ENCODE results near the gene RPEL1.
"Not testable (repeated sequence)": the region's sequence is repeated elsewhere in the genome, so short reads cannot be mapped to it uniquely, and the experiment has no call there.

Gene RPEL1

DNA sequence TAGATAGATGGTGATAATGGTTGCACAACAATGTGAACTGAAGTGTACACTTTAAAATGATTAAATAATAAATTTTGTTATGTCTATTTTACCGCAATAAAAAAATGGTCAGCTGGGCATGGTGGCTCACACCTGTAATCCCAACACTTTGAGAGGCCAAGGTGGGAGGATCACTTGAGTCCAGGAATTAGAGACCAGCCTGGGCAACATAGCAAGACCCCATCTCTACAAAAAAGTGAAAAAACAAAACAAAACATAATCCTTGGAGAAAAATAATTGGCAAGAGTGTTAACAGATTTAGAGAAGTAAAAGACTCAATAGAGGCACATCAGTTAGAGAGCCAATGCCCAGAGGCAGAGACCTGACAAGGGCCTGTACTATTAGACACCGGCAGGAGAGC is 9.9 kb upstream of the RPEL1 start:
- no peak for DNase-seq

DNA sequence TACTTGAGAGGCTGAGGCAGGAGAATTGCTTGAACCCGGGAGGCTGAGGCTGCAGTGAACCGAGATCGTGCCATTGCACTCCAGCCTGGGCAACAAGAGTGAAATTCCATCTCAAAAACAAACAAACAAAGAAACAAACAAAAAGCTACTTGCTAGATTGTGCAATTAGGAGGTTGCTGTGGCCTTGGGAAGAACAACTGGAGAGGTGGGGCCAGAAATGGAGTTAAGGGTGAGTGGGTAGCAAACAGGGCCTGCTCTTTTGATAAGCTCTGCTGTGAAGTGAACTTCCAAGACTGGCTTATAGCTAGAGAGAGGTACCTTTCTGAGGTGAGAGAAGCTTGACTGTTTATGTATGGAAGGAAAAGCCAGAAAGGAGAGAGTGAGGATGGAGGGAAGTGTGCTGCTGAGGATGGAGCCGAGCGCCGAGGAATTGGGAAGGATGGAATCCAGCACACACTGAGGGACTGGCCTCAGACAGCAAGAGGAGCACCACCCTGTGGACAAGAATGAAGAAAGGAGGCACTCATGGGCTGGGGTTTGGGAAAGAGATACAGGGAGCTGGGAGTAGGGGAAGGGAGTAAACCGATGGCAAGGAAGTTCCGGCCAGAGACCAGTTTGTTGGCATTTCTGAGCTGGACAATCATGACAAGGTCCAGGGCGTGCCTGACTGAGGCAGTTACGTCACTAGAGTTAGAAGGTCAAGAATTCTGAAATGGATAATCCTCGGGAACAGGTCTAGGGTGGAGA is 7.0 kb upstream of the RPEL1 start:
- DNase-seq: no peak

DNA sequence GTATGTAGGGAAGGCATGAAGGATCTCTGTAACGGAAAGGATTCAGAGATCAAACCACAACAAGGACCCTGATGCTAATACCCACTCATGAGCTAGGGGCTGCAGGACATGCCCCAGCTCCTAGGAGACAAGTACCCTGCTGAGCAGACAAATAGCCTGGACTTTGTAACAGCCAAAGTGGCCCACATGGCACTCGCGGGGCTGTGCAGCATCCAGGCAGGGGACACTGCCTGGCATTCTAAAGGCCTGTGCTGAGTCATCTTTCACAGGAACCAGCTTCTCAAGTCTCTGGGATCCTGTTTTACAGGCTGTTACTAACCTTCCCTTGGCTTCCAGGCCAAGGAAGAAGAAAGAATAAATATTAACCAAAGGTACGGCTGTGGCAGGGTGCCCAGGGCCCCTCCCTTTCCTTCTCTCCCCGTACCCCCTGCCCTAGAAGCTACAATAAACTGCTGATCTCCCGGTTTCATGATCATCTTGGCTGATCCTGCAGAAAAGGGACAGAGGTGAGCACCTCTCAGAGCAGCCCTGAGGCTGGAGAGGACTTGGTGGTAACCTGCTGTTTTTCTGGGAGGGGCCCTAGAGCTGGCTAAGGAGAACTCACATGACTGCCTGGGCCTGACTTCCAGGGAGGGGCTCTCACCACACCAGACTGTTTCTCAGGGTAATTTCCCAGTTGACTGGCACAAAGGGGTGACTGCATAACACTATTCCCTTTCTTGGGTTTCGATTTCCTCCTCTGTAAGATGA is 4.2 kb upstream of the RPEL1 start:
- no peak for DNase-seq

DNA sequence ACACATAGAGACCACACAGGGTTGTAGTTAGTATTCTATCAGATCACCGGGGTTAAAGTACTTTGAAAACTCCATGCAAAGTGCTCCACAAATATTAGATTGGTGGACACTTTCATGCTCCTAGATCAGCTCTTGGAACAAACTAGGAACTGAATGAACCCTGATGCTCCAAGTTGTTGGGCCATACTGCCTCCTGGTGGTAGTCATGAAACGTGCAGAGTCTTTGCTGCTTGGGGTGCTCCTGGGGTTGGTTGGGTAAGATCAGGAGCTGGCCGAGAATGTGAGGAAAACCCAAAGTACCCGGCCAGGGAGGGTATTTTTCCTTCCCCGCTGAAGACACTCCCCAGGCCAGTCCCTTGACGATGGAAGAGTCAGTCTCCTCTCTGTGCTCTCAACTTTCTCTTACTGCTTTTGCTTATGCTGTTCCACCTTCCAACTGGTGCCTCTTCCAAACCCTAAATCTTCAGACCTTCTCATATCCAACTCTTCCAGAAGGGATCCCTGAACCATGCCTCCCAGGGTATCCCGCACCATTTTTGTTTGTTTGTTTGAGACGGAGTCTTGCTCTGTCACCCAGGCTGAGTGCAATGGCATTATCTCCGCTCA is 918 bp upstream of the RPEL1 start:
- no peak for DNase-seq

DNA sequence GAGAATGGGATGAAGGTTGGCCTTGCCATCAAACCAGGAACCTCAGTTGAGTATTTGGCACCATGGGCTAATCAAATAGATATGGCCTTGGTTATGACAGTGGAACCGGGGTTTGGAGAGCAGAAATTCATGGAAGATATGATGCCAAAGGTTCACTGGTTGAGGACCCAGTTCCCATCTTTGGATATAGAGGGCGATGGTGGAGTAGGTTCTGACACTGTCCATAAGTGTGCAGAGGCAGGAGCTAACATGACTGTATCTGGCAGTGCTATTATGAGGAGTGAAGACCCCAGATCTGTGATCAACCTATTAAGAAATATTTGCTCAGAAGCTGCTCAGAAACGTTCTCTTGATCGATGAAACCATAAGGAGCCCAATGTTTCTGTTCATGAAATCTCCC is 637 bp downstream of the RPEL1 start:
- DNase-seq: no peak

DNA sequence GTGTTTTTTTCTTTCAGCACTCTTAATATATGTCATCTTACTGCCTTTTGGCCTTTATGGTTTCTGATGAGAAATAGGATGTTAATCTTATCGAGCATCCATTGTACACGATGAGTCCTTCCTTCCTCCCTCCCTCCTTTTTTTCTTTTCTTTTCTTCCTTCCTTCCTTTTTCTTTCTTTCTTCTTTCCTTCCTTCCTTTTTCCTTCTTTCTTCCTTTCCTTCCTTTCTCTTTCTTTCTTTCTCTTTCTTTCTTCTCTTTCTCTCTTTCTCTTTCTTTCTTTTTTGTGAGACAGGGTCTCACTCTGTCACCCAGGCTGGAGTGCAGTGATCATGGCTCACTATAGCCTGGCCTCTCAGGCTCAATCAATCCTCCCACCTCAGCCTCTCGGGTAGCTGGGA is 8.4 kb downstream of the RPEL1 start:
- DNase-seq: no peak

DNA sequence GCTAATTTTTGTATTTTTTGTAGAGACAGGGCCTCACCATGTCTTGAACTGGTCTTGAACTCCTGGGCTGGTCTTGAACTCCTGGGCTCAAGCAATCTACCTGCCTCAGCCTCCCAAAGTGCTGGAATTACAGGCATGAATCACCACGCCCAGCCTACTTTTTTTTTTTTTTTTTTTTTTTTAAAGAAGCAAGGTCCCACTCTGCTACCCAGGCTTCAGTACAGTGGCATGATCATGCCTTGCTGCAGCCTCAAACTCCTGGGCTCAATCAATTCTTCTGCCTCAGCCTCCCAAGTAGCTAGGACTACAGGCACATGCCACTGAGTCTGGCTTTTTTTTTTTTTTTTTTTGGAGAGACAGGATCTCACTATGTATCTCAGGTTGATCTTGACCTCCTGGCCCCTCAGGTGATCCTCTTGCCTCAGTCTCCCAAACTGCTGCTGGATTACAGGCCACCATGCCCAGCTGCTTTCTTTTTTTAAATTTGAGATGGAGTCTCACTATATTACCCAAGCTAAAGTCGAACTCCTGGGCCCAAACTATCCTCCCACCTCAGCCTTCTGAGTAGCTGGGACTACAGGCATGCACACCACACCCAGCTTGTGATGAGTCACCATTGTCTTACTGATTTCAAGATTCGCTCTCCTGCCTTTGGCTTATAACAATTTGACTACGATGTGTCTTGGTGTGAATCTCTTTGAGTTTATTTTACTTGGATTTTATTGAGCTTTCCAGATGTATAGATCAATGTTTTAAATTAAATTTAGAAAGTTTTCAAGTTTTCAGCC is 9.0 kb downstream of the RPEL1 start:
- DNase-seq: no peak

DNA sequence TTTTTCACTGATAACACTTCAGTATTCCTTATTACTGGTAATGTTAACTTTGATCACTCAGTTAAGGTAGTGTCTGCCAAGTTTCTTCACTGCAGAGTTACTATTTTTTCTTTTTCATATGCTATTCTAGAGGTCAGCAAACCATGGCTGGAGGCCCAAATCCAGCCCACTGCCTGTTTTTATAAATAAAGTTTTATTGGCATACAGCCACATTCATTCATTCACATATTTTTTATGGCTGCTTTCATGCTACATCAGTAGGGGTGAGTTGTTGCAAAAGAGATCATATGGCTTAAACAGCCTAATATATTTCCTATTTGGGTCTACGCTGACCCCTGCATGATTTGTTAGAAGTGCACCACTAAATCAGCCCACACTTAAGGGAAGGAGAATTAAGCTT is 10.9 kb downstream of the RPEL1 start:
- DNase-seq: no peak

DNA sequence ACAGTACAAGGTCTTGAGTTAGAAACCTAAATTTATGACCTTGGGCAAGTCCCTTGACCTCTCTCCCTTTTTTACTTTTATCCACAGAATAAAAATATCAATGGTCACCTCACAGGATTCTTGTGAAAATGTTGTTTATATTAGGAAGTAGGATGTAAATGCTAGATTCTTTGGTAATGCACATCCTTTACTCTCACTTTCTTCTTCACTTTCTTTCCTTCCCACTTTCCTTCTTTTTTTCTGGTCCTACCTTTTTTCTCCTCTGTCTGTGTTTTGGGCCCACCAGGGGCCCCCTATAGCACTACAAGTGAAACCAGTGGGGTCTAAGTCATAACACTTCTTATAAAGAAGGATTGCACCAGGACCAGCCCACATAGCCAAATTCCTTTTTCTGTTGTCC is 12.1 kb downstream of the RPEL1 start:
- no peak for DNase-seq

DNA sequence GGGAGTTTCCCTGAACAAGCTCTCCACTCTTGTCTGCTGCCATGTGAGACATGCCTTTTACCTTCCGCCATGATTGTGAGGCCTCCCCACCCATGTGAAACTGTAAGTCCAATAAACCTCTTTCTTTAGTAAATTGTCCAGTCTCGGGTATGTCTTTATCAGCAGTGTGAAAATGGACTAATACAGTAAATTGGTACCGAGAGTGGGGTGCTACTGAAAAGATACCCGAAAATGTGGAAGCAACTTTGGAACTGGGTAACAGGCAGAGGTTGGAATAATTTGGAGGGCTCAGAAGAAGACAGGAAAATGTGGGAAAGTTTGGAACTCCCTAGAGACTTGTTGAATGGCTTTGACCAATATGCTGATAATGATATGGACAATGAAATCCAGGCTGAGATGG is 13.2 kb downstream of the RPEL1 start:
- not testable (repeated sequence) for DNase-seq

DNA sequence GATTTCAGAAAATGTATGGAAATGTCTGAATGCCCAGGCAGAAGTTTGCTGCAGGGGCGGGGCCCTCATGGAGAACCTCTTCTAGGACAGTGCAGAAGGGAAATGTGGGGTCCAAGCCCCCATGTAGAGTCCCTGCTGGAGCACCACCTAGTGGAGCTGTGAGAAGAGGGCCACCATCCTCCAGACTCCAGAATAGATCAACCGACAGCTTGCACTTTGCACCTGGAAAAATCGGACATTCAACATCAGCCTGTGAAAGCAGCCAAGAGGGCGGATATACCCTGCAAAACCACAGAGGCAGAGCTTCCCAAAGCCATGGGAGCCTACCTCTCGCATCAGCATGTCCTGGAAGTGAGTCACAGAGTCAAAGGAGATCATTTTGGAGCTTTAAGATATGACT is 14.3 kb downstream of the RPEL1 start:
- DNase-seq: no peak

DNA sequence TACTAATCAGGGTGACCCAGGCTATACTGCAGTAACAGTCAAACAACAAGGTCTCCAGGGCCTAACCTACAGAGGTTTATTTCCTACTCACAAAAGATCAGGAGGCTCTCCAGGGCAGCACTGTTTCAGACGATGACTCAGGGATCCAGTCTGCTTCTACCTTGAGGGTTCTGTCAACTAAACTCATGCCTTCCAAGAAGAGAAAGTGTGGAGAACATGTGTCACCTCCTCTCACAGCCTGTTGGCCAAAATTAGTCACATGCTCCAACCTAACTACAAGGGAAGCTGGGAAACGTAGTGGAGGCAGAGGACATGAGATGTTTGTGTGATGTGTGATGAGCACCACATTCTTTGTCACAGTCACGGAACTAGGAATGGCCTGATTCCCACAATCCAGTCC is 16.5 kb downstream of the RPEL1 start:
- no peak for DNase-seq

DNA sequence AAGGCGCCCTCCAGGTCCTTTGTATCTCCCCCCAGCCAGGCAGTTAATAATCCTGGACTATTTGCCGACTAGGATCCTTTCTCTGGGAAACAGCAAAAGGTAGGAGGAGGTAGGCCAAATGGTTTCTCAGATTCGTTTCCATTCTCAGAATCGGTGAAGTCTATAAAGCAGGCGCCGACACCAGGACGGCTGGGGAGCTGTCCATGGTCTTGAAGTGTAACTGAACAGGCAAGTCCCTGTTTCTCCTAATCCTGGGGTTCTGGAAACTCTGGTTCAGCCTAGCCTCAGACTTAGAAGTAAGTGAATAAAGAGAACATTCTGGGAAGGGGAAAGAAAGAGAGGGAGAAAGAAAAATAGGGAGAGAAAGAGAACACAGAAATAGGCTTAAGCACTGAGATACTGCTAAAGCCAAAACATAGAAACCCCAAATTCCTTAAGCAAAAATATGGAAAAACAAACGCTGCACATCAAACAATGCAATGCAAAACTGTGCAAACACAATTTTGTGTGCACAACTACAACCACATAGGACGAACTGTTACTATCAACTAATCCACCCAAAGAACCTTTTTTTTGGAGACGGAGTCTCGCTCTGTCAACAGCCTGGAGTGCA is 20.1 kb downstream of the RPEL1 start:
- no peak for DNase-seq

DNA sequence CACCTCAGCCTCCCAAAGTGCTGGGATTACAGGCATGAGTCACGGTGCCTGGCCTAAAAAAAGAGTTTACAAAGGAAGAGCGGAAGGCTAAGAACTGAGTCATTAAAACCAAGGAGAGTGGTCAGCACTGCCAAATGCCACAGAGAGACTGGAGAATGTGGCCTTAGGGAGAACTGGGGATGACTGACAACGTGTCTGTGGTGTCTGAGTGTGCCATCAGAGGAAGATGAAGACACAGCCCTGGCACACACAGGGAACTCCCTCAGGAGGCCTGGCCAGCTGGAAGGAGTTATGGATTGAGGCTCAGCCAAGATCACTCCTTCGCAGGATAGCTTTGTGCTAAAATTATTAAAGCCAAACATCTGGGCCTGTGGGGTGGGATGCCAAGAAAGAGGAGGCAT is 27.4 kb downstream of the RPEL1 start:
- DNase-seq: peak; percentile 38

DNA sequence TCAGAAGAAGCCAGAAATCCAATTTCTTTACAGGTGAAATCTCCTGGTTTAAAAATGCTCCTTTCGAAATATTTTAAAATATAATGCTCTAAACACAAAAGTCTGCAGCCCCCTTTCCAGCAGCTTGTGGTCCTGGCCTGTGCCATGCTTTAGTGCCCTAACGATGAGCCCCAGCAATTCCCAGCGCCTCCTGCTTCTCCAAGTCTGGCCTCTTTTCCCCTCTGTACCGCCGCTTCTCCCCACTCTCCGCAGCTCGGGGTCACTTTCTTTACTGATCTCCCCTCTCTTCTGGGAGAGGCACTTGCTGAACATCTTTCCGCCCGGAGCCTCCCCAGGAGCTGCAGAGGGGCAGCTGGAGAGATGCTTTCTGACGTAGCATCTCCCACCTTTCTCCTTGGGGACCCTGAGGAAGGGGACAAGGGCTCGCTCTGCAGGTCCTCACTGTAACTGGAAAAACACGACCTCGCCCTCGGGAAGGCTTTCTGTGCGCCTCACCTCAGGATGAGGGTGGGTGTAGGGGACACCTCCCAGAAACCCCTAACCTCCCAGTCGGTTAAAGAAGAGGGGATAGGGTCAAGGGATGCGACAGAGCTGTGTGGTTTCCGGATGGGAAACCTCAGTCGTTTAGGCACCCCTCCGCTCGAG is 30.7 kb downstream of the RPEL1 start:
- no peak for DNase-seq

DNA sequence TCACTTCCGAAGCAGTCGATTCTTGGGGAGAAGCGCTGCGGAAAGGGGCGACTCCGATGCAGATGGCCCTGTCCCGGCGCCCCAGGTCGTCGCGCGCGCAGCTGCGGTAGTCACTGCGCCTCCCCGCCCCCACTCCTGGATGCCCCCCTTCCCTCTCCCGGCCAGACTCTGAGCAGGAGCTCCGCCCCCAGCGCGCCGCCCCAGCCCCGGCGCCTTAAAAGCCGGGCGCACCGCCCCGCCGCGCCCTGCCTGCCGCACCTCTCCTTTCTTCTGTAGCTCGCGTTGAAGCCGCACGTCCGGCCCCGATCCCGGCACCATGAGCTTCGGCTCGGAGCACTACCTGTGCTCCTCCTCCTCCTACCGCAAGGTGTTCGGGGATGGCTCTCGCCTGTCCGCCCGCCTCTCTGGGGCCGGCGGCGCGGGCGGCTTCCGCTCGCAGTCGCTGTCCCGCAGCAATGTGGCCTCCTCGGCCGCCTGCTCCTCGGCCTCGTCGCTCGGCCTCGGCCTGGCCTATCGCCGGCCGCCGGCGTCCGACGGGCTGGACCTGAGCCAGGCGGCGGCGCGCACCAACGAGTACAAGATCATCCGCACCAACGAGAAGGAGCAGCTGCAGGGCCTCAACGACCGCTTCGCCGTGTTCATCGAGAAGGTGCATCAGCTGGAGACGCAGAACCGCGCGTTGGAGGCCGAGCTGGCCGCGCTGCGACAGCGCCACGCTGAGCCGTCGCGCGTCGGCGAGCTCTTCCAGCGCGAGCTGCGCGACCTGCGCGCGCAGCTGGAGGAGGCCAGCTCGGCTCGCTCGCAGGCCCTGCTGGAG is 31.4 kb downstream of the RPEL1 start, which contains the start of gene INA:
TSS of gene INA (plus strand) at position 243 of the 817 bp plus-strand sequence. CDS start at position 317, 74 bp downstream.
- DNase-seq: no peak

DNA sequence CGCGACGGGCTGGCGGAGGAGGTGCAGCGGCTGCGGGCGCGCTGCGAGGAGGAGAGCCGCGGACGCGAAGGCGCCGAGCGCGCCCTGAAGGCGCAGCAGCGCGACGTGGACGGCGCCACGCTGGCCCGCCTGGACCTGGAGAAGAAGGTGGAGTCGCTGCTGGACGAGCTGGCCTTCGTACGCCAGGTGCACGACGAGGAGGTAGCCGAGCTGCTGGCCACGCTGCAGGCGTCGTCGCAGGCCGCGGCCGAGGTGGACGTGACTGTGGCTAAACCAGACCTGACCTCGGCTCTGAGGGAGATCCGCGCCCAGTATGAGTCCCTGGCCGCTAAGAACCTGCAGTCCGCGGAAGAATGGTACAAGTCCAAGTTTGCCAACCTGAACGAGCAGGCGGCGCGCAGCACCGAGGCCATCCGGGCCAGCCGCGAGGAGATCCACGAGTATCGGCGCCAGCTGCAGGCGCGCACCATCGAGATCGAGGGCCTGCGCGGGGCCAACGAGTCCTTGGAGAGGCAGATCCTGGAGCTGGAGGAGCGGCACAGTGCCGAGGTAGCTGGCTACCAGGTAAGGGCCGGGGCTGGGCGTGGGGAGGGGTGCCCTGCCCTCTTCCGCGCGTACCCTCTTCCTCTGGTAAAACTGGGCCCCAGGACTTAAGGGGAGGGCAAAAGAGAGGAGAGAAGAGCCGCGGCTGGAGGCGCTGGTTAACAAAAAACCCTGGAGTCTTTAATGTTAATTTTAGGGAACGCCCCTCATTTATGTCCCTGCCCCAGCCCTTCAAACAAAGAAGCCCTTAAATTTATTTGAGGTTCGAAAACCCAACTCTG is 32.2 kb downstream of the RPEL1 start:
- no peak for DNase-seq

DNA sequence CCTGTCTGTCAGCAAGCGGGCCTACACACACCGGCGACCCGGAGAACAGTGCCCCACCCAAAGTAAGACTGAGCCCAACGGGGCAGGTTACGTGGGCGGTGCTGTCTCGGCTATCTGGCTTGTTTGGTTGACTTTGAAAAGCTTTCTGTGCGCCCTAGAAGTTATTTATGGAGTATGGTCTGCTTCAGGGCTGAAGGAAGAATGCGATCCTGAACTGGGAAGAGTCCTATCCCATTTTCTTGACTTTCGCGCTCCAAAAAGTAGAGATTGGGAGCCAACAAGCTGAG is 32.8 kb downstream of the RPEL1 start:
- DNase-seq: no peak

DNA sequence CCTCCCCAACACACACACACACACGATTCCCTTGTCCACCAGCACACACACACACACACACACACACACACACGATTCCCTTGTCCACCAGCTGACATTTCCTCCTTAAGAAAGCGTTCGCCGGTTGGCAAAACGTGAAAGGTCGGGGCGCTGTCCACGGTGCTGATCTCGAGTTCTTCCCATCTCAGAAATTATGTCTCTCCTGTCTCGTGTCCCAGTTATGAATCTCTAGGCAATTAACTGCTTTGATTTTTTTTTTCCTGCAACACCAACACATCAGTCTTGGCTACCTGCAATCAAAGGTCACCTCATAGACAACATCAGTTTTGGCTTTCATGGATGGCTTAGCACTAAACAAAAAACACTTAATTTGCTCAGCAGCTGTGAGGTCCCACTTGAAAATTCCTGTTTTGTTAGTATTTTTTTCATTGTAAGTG is 33.2 kb downstream of the RPEL1 start:
- DNase-seq: no peak

DNA sequence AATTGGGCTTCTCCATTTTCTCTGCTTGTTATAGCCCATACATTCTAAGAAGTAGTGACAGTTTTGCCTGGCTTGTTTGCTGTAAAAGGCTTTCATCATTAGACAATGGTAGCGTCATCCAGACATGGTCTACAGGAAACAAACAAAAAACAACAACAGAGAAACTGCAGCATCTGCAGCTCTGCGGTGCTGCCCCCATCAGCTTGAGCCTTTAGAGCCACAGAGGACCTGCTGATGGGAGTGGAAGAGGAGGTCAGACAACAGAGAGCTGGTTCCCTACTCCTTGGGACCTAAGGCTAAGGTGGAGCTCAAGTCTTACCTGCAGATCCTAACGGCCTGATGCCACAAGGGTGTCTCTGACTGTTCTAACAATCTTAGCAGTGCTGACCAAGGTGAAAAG is 34.3 kb downstream of the RPEL1 start:
- no peak for DNase-seq

DNA sequence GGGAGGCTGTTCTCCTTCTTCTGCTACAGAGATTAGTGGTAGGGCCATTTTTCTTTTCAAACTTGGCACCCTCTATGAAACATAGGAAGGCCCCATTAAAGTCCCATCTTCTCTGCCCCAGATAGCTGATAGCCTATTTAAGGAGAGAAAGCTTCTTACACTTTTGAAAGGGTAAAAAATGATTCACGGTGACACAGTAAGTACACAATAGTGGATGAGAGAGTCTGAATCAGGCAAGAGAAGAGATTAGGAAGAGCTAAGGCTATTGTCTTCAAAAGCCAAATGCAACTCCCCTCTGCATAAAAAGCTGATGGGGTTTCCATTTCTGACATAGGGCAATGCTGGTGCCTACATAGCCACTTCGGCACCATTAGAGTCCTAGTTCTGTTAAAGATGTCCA is 34.8 kb downstream of the RPEL1 start:
- DNase-seq: no peak

Measured in DMS 273 treated with DMSO at 0.1 percent for 48 hours (cell line).